CD8-positive, alpha-beta memory T cell (primary cell): ENCODE data around the gene KASH5. TPM values are rescaled to one million over a fixed set of nuclear protein-coding genes. Genes with fewer than 3 reads are reported as not detected.

Experiments
- CTCF ChIA-PET: fragments of 350-600 bp; sonication (Branson Sonifier 250); formaldehyde crosslinking; loops from one replicate; lab custom pipeline; 2021; ENCODE audit warnings: antibody characterized with exemption; lab: Charles Lee
- POLR2A ChIA-PET: fragments of 350-600 bp; sonication (Branson Sonifier 250); formaldehyde crosslinking; loops from one replicate; lab custom pipeline; 2021; ENCODE audit warnings: antibody characterized with exemption; lab: Charles Lee
- DNase-seq, 5 donors: peaks; one replicate each; pipeline versions ENCODE4 v3.0.0 to v3.0.0-alpha.2; 2020 to 2022; ENCODE audit warnings: mixed read lengths in 1 of 5
- H3K27ac ChIP-seq: one replicate; pipeline ENCODE4 v1.7.0; 2013; ENCODE audit warnings: low read depth, mild to moderate bottlenecking, low read length, moderate library complexity
- H3K27me3 ChIP-seq: 2 replicates; pipeline ENCODE4 v1.7.0; 2013; ENCODE audit warnings: low read length, mild to moderate bottlenecking; ENCODE audit not compliant: insufficient read depth, poor library complexity, severe bottlenecking
- H3K36me3 ChIP-seq: 2 replicates; pipeline ENCODE4 v1.7.0; 2013; ENCODE audit warnings: mild to moderate bottlenecking, low read length, moderate library complexity; ENCODE audit not compliant: insufficient read depth
- H3K4me1 ChIP-seq: 2 replicates; pipeline ENCODE4 v1.7.0; 2013; ENCODE audit warnings: mild to moderate bottlenecking, low read length, moderate library complexity; ENCODE audit not compliant: insufficient read depth
- H3K4me3 ChIP-seq: 2 replicates; pipeline ENCODE4 v1.7.0; 2013; ENCODE audit warnings: mild to moderate bottlenecking, low read length
- H3K9me3 ChIP-seq: 2 replicates; pipeline ENCODE4 v1.7.0; 2013; ENCODE audit warnings: mild to moderate bottlenecking, low read length
- H3K27ac Mint-ChIP-seq, 8 donors: one replicate each; pipeline ENCODE4 v1.8.0; 2020 to 2021; ENCODE audit warnings: mixed read lengths in 8 of 8, mild to moderate bottlenecking in 6 of 8, inconsistent platforms in 3 of 8, moderate library complexity in 3 of 8
- H3K27me3 Mint-ChIP-seq, 2 donors: one replicate each; pipeline ENCODE4 v1.8.0; 2020 to 2021; ENCODE audit warnings: mixed read lengths in 2 of 2, mild to moderate bottlenecking in 1 of 2, moderate library complexity in 1 of 2
- H3K36me3 Mint-ChIP-seq, 3 donors: one replicate each; pipeline ENCODE4 v1.8.0; 2020 to 2021; ENCODE audit warnings: mixed read lengths in 3 of 3, inconsistent platforms in 1 of 3, mild to moderate bottlenecking in 1 of 3
- H3K4me1 Mint-ChIP-seq, 3 donors: one replicate each; pipeline ENCODE4 v1.8.0; 2020 to 2021; ENCODE audit warnings: mixed read lengths in 3 of 3, inconsistent platforms in 1 of 3, mild to moderate bottlenecking in 1 of 3
- H3K4me3 Mint-ChIP-seq, 7 donors: one replicate each; pipeline ENCODE4 v1.8.0; 2020 to 2021; ENCODE audit warnings: mixed read lengths in 7 of 7, mild to moderate bottlenecking in 6 of 7, moderate library complexity in 4 of 7, inconsistent platforms in 2 of 7
- H3K9me3 Mint-ChIP-seq, 5 donors: one replicate each; pipeline ENCODE4 v1.8.0; 2020 to 2022; ENCODE audit warnings: mixed read lengths in 5 of 5, mild to moderate bottlenecking in 3 of 5, moderate library complexity in 2 of 5, inconsistent platforms in 1 of 5
- polyA plus RNA-seq: library from polyadenylated mRNA; unstranded; fragments of 300-500 nt; fragmentation: Illumina TruSeq; gene quantifications from one replicate; pipeline ENCODE4 v1.2.3, GENCODE V29; 2021
- total RNA-seq, 2 experiments: library from RNA; stranded (reverse); gene quantifications; one replicate each; pipeline ENCODE4 v1.2.3, GENCODE V29; 2021

The KASH5 gene
- total and polyA plus RNA-seq, 3 experiments from 2014 or later = 0.31 TPM; not detected in 2

DNA sequence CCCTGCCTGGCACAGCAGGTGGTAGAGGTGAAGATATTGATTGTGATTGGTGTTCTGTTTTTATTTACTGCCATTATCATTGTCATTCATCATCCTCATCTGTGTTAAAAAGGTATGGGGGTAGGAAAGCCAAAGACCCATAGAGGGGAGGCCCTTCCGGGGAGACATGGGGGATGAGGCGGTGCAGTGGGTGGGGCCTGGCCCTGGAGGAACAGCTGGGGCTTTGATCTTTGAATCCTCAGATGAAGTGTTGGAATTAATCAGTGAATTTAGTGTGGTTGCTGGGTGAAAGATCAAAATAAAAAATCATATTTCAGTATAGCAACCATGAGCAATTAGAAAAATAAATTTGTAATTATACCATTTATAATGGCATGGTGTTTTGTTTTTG is 27.8 kb downstream of the KASH5 start:
- no peak overlapping the region for H3K27ac Mint-ChIP-seq
- DNase-seq = no peak

DNA sequence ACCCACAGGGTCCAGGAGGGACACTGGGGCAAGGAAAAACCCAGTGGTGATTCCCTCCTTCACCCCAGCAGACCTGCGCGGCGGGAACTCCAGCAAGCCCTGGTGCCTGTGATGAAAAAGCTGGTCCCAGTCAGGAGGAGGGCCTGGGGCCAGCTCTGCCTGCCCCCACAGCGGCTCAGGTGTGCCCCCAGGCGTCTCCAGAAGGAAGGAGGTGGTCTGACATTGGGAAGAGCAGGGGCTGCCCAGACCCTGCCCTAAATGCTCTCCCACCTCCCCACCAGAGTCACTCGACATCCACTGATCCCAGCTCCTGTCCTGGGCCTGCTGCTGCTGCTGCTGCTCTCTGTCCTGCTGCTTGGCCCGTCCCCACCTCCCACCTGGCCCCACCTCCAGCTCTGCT is 29.0 kb downstream of the KASH5 start:
- ChIA-PET POLR2A (interaction anchor here (0.6 kb wide), 1 partner anchor 35 kb away, joined by 5 read pairs; the partner anchor contains the start of gene PIH1D1), CTCF (interaction anchor here (1.3 kb wide), 1 partner anchor 10 kb away, joined by 3 read pairs; no protein-coding TSS in a partner anchor)
- no peaks in the 10 kb centered on the region for H3K36me3 ChIP-seq
- no peaks in the 10 kb centered on the region for H3K36me3 Mint-ChIP-seq
- H3K27ac Mint-ChIP-seq = no peak overlapping the region
- H3K9me3 ChIP-seq = no peaks in the 10 kb centered on the region
- peaks cover 43 to 48% of the 10 kb centered on the region in 2 donors for H3K27me3 Mint-ChIP-seq
- H3K4me3 Mint-ChIP-seq = no peak overlapping the region
- peaks cover 14% of the 10 kb centered on the region for H3K4me1 ChIP-seq
- H3K9me3 Mint-ChIP-seq = no peaks in the 10 kb centered on the region
- H3K4me1 Mint-ChIP-seq = peaks cover 10 to 23% (median 20%) of the 10 kb centered on the region in 3 donors
- H3K4me3 ChIP-seq = no peak overlapping the region
- no peak overlapping the region for H3K27ac ChIP-seq
- no peak for DNase-seq
- H3K27me3 ChIP-seq = peaks cover 20% of the 10 kb centered on the region

More for the DNA sequence above, 27.8 kb downstream of the KASH5 start:
- no peaks in the 10 kb centered on the region for H3K9me3 Mint-ChIP-seq
- CTCF ChIA-PET = no interaction called here
- POLR2A ChIA-PET = no interaction called here
- Histone ChIP-seq H3K9me3 (no peaks in the 10 kb centered on the region), H3K27me3 (peaks cover 9% of the 10 kb centered on the region), H3K36me3 (no peaks in the 10 kb centered on the region), H3K4me3 (no peak overlapping the region), H3K27ac (no peak overlapping the region), H3K4me1 (peaks cover 13% of the 10 kb centered on the region)
- H3K4me3 Mint-ChIP-seq = no peak overlapping the region
- peaks cover 31 to 35% of the 10 kb centered on the region in 2 donors for H3K27me3 Mint-ChIP-seq
- peaks cover 12 to 23% (median 20%) of the 10 kb centered on the region in 3 donors for H3K4me1 Mint-ChIP-seq
- no peaks in the 10 kb centered on the region for H3K36me3 Mint-ChIP-seq

- ChIA-PET CTCF (interaction anchor here (1.3 kb wide), 1 partner anchor 193 kb away, joined by 3 read pairs; no protein-coding TSS in a partner anchor), POLR2A (no interaction called here)
- Histone ChIP-seq H3K27me3 (peaks cover 35% of the 10 kb centered on the region), H3K4me1 (peaks cover 27% of the 10 kb centered on the region), H3K4me3 (no peak overlapping the region), H3K9me3 (no peaks in the 10 kb centered on the region), H3K36me3 (no peaks in the 10 kb centered on the region), H3K27ac (no peak overlapping the region)
- no peak overlapping the region for H3K4me3 Mint-ChIP-seq
- peaks cover 17 to 29% (median 29%) of the 10 kb centered on the region in 3 donors for H3K4me1 Mint-ChIP-seq
- no peak overlapping the region for H3K27ac Mint-ChIP-seq
- no peak for DNase-seq
- H3K9me3 Mint-ChIP-seq = no peaks in the 10 kb centered on the region
- H3K27me3 Mint-ChIP-seq = peaks cover 52 to 58% of the 10 kb centered on the region in 2 donors
- no peaks in the 10 kb centered on the region for H3K36me3 Mint-ChIP-seq
Measured at GRCh38 chr19:49418511-49418910, 30.5 kb downstream of the KASH5 start.

DNA sequence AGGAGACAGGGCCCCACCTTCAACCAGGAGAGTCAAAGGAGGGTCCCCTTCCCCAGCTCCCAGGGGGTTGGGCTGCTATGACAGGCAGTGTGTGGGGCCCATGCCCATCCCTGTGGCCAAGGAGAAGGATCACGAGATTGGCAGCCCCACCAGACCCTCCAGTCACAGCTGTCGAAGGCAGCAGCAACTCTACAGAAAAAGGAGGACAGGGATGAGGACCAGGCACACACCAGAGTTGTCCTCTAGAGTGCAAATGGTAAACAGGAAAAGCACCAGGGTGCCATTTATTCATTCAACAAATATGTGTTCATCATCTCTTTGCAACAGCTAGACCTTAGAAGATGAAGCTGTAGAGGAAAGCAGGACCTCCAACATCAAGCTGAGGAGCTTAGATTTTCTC is 31.1 kb downstream of the KASH5 start:
- Histone ChIP-seq H3K4me1 (peaks cover 33% of the 10 kb centered on the region), H3K4me3 (no peak overlapping the region), H3K36me3 (no peaks in the 10 kb centered on the region), H3K27ac (no peak overlapping the region), H3K9me3 (no peaks in the 10 kb centered on the region), H3K27me3 (peaks cover 38% of the 10 kb centered on the region)
- Mint-ChIP-seq H3K36me3 (no peaks in the 10 kb centered on the region), H3K4me1 (peaks cover 23 to 36% (median 36%) of the 10 kb centered on the region in 3 donors), H3K9me3 (no peaks in the 10 kb centered on the region), H3K27me3 (peaks cover 55 to 64% of the 10 kb centered on the region in 2 donors), H3K27ac (no peak overlapping the region), H3K4me3 (no peak overlapping the region)
- POLR2A ChIA-PET = no interaction called here
- no peak for DNase-seq
- CTCF ChIA-PET = interaction anchor here (0.9 to 1.3 kb wide), 2 partner anchors 8 to 194 kb away, joined by 3 read pairs; no protein-coding TSS in a partner anchor

DNA sequence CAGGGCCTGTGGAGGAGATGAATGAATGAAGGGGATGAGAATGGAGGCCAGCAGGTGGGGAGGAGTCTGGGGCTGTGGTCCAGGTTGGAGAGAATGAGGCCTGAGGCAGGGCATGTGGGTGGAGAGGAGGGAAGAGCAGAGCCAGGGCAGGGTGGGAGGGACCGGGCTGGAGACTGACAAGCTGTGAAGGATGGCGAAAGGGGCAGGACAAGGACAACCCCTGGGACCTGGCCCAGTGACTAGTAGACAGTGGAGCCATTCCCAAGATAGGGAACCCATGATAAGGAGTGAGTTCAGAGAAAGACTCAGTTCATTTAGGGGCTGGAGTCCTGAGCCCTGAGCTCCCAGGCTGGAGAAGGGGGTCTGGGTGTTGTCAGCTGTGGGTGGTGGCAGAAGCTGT is 32.2 kb downstream of the KASH5 start:
- Mint-ChIP-seq H3K27ac (peak overlapping the region in 1 of 8 donors; percentile 4), H3K4me3 (peak overlapping the region in 1 of 7 donors; percentile 78), H3K4me1 (peaks cover 29 to 47% (median 38%) of the 10 kb centered on the region in 3 donors), H3K9me3 (no peaks in the 10 kb centered on the region), H3K27me3 (peaks cover 63 to 72% of the 10 kb centered on the region in 2 donors), H3K36me3 (no peaks in the 10 kb centered on the region)
- Histone ChIP-seq H3K27ac (no peak overlapping the region), H3K27me3 (peaks cover 48% of the 10 kb centered on the region), H3K36me3 (no peaks in the 10 kb centered on the region), H3K4me1 (peaks cover 34% of the 10 kb centered on the region), H3K4me3 (no peak overlapping the region), H3K9me3 (no peaks in the 10 kb centered on the region)
- no peak for DNase-seq
- ChIA-PET CTCF (interaction anchor here (0.9 to 2.3 kb wide), 2 partner anchors 9 to 28 kb away, joined by 3 to 5 read pairs; no protein-coding TSS in a partner anchor), POLR2A (no interaction called here)

DNA sequence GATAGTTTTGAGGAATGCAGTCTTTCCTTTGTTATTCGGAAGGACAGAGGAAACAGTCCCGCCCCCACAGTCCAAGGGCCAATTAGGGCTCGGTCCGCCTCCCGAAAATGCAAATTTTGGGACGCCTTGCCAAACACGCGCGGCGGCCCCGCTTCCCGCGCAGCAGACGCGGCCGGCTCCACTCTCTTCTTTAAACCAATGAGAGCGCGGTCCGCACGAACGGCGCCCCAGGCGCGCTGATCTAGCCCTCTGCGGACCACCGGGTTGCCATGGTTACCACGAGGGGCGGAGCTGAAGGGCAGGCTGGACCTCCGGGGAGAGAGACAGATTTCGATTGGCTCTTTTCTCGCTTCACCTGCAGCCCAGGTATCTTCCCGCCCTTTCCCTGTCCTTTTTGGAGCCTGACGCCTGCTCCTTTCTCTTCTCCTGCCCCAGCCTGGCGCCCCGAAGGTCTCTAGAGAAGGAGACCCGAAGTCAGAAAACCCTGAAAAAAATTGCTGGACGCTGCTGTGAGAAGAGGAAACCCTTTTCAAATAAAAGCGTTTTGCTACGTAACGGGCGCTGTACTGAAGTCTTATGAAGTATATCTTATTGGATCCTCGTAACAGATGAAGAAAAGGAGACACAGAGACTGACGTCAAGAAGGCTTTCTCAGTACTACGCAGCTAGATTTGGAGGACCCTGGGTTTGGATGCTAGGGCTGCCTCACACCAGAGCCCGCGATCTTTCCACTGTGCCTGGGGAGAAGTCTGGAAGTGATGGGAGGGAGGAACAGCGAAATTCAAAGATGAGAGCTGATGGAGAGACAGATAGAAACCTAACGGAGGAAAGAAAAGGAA is 33.2 kb downstream of the KASH5 start:
- CTCF ChIA-PET = interaction anchor here (0.9 to 2.3 kb wide), 2 partner anchors 29 to 49 kb away, joined by 3 to 5 read pairs; no protein-coding TSS in a partner anchor
- peak in 2 of 5 donors; percentile 17 to 32 for DNase-seq
- Histone ChIP-seq H3K4me1 (peaks cover 40% of the 10 kb centered on the region), H3K9me3 (no peaks in the 10 kb centered on the region), H3K27me3 (peaks cover 59% of the 10 kb centered on the region), H3K4me3 (no peak overlapping the region), H3K36me3 (no peaks in the 10 kb centered on the region), H3K27ac (no peak overlapping the region)
- H3K36me3 Mint-ChIP-seq = no peaks in the 10 kb centered on the region
- H3K9me3 Mint-ChIP-seq = no peaks in the 10 kb centered on the region
- peaks cover 37 to 57% (median 45%) of the 10 kb centered on the region in 3 donors for H3K4me1 Mint-ChIP-seq
- H3K4me3 Mint-ChIP-seq = peak overlapping the region; percentile 10 to 61 (median 46)
- POLR2A ChIA-PET = no interaction called here
- peaks cover 71 to 82% of the 10 kb centered on the region in 2 donors for H3K27me3 Mint-ChIP-seq
- H3K27ac Mint-ChIP-seq = peak overlapping the region in 6 of 8 donors; percentile 7 to 85 (median 30)

DNA sequence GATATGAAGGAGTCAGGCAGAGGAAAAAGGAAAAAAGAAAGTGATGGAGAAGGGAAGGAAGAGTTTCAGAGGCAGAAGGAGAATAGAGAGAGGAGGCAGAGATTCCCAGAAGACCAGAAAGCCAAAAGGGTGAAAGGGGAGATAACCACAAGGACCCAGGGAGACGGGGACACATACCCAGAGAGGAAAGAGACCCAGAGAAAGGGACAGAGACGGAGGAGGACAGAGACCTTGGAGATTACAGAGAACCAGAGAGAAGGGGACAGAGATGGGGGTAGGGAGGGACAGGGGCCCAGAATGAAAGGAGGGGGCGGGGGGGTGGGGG is 33.8 kb downstream of the KASH5 start:
- H3K4me3 ChIP-seq = no peak overlapping the region
- H3K9me3 ChIP-seq = no peaks in the 10 kb centered on the region
- CTCF ChIA-PET = interaction anchor here (0.9 to 2.3 kb wide), 2 partner anchors 30 to 48 kb away, joined by 3 to 5 read pairs; no protein-coding TSS in a partner anchor
- peak overlapping the region; percentile 9 to 61 (median 37) for H3K4me3 Mint-ChIP-seq
- no peak overlapping the region for H3K27ac ChIP-seq
- peak overlapping the region in 4 of 8 donors; percentile 7 to 66 (median 30) for H3K27ac Mint-ChIP-seq
- POLR2A ChIA-PET = no interaction called here
- DNase-seq = no peak
- no peaks in the 10 kb centered on the region for H3K9me3 Mint-ChIP-seq
- H3K4me1 Mint-ChIP-seq = peaks cover 43 to 63% (median 50%) of the 10 kb centered on the region in 3 donors
- H3K36me3 Mint-ChIP-seq = no peaks in the 10 kb centered on the region
- H3K27me3 Mint-ChIP-seq = peaks cover 77 to 88% of the 10 kb centered on the region in 2 donors
- no peaks in the 10 kb centered on the region for H3K36me3 ChIP-seq
- H3K27me3 ChIP-seq = peaks cover 65% of the 10 kb centered on the region
- H3K4me1 ChIP-seq = peaks cover 42% of the 10 kb centered on the region
